ENCODE data around the gene GK.

GK gene

DNA sequence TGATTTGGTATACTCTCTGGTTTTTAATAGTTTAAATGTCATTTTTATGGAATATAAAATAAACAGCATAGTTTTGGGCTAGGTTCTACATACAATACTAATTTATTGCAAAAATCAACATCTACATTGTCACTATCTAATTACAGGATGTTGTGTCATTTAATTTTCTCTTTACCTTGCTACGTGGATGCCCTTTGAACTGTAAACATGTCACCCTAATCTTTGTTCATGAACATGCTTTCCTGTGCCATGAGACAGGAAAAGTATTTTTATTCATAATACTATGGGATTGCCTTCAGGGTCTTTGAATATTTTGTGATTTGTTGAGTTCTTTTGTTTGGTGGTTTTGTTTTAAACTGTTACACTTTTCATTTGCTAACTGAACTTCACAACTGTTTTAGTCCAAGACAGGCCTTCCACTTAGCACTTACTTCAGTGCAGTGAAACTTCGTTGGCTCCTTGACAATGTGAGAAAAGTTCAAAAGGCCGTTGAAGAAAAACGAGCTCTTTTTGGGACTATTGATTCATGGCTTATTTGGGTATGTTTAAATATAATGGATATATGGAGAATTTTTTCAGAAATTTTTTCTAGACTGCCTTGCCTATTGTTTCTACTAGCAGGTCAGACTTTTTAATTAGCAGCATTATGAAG lies 40.9 kb downstream of the GK start:
- no peak for DNase-seq (ENCODE audit: low read depth)
- TF ChIP-seq, protein P1, sequence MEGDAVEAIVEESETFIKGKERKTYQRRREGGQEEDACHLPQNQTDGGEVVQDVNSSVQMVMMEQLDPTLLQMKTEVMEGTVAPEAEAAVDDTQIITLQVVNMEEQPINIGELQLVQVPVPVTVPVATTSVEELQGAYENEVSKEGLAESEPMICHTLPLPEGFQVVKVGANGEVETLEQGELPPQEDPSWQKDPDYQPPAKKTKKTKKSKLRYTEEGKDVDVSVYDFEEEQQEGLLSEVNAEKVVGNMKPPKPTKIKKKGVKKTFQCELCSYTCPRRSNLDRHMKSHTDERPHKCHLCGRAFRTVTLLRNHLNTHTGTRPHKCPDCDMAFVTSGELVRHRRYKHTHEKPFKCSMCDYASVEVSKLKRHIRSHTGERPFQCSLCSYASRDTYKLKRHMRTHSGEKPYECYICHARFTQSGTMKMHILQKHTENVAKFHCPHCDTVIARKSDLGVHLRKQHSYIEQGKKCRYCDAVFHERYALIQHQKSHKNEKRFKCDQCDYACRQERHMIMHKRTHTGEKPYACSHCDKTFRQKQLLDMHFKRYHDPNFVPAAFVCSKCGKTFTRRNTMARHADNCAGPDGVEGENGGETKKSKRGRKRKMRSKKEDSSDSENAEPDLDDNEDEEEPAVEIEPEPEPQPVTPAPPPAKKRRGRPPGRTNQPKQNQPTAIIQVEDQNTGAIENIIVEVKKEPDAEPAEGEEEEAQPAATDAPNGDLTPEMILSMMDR (conservative IDR thresholded peaks at IDR 0.05; ENCODE audit: control insufficient read depth, insufficient read depth, low read depth, low read length): no peak
- no peak overlapping the region for H3K4me3 ChIP-seq (ENCODE audit: control insufficient read depth, low read depth, low read length)

DNA sequence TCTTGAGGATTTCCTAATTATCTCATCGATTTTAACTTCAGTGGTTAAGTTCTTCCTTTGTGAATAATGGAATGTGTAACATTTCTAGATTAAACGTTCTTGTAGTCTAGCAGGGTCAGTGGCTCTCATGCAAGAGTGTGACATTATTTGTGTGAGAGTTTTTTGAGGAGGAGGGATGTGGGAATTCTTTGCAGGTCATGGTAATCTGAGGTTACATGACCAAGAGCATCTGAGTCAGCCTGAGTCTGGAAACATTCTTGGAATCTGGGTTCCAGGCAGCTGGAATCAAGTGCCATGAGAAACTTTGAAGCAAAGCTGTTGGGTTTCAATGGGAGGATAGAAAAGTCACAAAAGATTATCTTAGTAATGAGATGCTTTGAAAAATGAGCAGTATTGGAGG lies 49.5 kb downstream of the GK start:
- H3K4me3 ChIP-seq (ENCODE audit: control insufficient read depth, low read depth, low read length): no peak overlapping the region
- TF ChIP-seq, protein P1 (conservative IDR thresholded peaks at IDR 0.05; ENCODE audit: control insufficient read depth, insufficient read depth, low read depth, low read length): no peak
- DNase-seq (ENCODE audit: low read depth): peak; percentile 67

DNA sequence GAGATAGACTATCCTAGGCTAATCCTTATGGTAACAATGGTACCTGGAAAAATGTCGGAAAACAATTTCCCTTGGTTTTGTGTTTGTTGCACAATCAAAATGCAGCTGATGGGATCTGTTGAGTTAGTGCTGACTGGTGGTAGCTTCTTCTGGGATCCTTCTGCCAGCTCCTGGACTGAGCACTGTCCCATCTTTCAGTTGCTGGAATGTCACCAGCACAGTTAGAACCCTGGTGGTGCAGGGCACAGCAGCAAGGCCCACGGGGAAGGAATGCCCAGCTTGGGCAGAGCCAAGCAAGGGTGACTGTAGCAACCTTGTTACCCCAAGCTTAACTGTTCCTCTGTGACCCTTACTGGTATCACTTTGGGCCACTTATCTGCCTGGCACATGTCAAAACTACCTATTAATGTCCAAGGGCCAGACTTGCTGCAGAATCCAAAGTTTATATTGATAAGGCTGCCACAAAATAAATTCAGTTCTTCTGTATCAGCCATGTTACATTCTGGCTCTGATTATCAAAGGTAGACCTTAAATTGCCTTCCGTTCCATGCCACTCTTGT lies 53.1 kb downstream of the GK start:
- no peak overlapping the region for H3K4me3 ChIP-seq (ENCODE audit: control insufficient read depth, low read depth, low read length)
- TF ChIP-seq, protein P1 (conservative IDR thresholded peaks at IDR 0.05; ENCODE audit: control insufficient read depth, insufficient read depth, low read depth, low read length): no peak
- DNase-seq (ENCODE audit: low read depth): no peak

DNA sequence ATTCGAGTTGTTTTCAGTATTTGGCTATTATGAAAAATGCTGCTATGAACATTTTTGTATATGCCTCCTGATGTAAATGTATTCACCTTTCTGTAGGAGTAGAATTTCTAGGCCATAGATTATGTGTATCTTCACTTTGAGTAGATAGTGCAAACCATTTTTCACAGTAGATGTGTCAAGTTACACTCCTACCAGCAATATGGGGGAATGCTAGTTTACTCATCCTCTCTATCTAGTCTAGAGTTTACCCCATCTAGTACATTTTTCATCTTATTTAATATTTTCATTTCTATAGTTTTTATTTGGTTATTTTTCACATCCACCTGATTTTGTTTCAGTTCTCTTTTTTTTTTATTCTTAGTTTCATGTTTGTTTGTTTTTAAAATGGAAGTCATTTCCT lies 59.0 kb downstream of the GK start:
- H3K4me3 ChIP-seq (ENCODE audit: control insufficient read depth, low read depth, low read length): no peak overlapping the region
- TF ChIP-seq, protein P1 (conservative IDR thresholded peaks at IDR 0.05; ENCODE audit: control insufficient read depth, insufficient read depth, low read depth, low read length): no peak
- DNase-seq (ENCODE audit: low read depth): no peak

DNA sequence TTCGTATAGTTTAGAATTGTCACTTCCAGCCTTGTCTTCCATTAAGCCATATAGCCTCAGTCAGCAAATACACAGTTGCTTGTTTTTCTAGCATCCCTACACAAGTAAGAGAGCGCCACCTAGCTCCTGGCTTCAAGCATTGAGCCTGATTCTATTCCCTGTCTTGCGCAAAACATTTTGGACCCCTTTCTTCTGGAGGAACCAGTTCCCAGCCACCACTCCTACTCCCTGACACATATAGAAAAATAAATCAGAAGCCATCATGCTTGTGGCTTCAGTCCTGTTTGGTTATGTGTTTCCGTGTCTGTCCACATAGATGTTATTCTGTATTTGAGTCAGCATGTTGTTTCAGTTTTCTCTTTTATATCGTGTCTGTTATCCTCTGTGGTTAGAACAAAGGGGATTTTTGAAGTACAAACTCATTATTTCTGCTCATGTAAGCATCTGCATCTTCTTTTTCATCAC lies 59.9 kb downstream of the GK start:
- TF ChIP-seq, protein P1 (conservative IDR thresholded peaks at IDR 0.05; ENCODE audit: control insufficient read depth, insufficient read depth, low read depth, low read length): peak; percentile 71
- no peak overlapping the region for H3K4me3 ChIP-seq (ENCODE audit: control insufficient read depth, low read depth, low read length)
- DNase-seq (ENCODE audit: low read depth): peak; percentile 67

DNA sequence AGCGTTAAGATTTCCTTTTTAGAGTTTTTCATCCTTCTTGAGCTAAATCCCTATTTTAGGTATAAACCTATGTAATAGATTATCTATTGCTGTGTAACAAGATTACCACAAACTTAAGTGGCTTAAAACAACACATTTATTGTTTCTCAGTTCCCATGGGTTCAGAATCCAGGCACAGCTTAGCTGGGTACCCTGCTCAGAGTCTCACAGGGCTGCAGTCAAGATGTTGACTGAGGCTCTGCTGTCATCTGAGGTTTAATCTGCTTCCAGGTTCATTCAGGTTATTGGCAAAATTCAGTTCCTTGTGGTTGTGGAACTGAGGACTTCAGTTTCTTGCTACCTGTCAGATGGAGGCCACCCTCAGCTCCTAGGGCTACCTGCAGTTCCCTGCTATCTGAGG lies 60.9 kb downstream of the GK start:
- TF ChIP-seq, protein P1 (conservative IDR thresholded peaks at IDR 0.05; ENCODE audit: control insufficient read depth, insufficient read depth, low read depth, low read length): no peak
- H3K4me3 ChIP-seq (ENCODE audit: control insufficient read depth, low read depth, low read length): no peak overlapping the region
- no peak for DNase-seq (ENCODE audit: low read depth)
